Neural progenitor cell (in vitro differentiated cells): ENCODE results near the gene CHRNA1. TPM values are rescaled to one million over a fixed set of nuclear protein-coding genes. Genes with fewer than 3 reads are reported as not detected.

Experiments
- DNase-seq: peaks from one replicate; pipeline ENCODE4 v3.0.0-alpha.2; 2016; ENCODE audit warnings: low spot score
- H2AFZ ChIP-seq: fragments of 200-600 bp; sonication (generic); replicated peaks from 2 replicates; pipeline ENCODE4 v1.6.1; 2016; ENCODE audit warnings: antibody characterized with exemption
- H3F3A ChIP-seq: fragments of 200-600 bp; sonication (generic); 2 replicates; pipeline ENCODE4 v1.6.1; 2016; ENCODE audit warnings: antibody characterized with exemption, low read depth
- H3K27ac ChIP-seq: fragments of 200-600 bp; sonication (generic); 2 replicates; pipeline ENCODE4 v1.5.1; 2016; ENCODE audit warnings: mild to moderate bottlenecking
- H3K27me3 ChIP-seq: fragments of 200-600 bp; sonication (generic); 2 replicates; pipeline ENCODE4 v1.6.1; 2016; ENCODE audit warnings: mild to moderate bottlenecking, moderate library complexity
- H3K36me3 ChIP-seq: fragments of 200-600 bp; sonication (generic); 2 replicates; pipeline ENCODE4 v1.5.1; 2016
- H3K4me1 ChIP-seq: fragments of 200-600 bp; sonication (generic); 2 replicates; pipeline ENCODE4 v1.6.1; 2016; ENCODE audit warnings: mixed run types
- H3K4me2 ChIP-seq: fragments of 200-600 bp; sonication (generic); 2 replicates; pipeline ENCODE4 v1.6.1; 2016
- H3K4me3 ChIP-seq: fragments of 200-600 bp; sonication (generic); 2 replicates; pipeline ENCODE4 v1.5.1; 2016
- H3K79me2 ChIP-seq: fragments of 200-600 bp; sonication (generic); 2 replicates; pipeline ENCODE4 v1.6.1; 2016; ENCODE audit warnings: low read depth
- H3K9ac ChIP-seq: fragments of 200-600 bp; sonication (generic); 2 replicates; pipeline ENCODE4 v1.6.1; 2016
- H3K9me3 ChIP-seq: fragments of 200-600 bp; sonication (generic); 2 replicates; pipeline ENCODE4 v1.5.1; 2016; ENCODE audit warnings: low read depth
- H4K20me1 ChIP-seq: fragments of 200-600 bp; sonication (generic); 2 replicates; pipeline ENCODE4 v1.6.1; 2016; ENCODE audit warnings: low read depth
- H3K27ac Mint-ChIP-seq: 3 replicates; pipeline ENCODE4 v1.8.0; 2021; ENCODE audit warnings: mixed read lengths
- H3K27me3 Mint-ChIP-seq: 2 replicates; pipeline ENCODE4 v1.8.0; 2022; ENCODE audit warnings: low read depth, mild to moderate bottlenecking, inconsistent platforms, moderate library complexity, mixed read lengths; ENCODE audit not compliant: insufficient read depth
- H3K36me3 Mint-ChIP-seq: 3 replicates; pipeline ENCODE4 v1.8.0; 2021; ENCODE audit warnings: mixed read lengths
- H3K4me1 Mint-ChIP-seq: 3 replicates; pipeline ENCODE4 v1.8.0; 2021; ENCODE audit warnings: mixed read lengths
- H3K4me3 Mint-ChIP-seq: 3 replicates; pipeline ENCODE4 v1.8.0; 2021; ENCODE audit warnings: mild to moderate bottlenecking, moderate library complexity, mixed read lengths
- H3K9me3 Mint-ChIP-seq: 3 replicates; pipeline ENCODE4 v1.8.0; 2020; ENCODE audit warnings: mixed read lengths
- EZH2 ChIP-seq: fragments of 200-600 bp; sonication (generic); IDR thresholded peaks from 2 replicates; pipeline ENCODE4 v1.6.1; 2017; ENCODE audit warnings: antibody characterized with exemption, mild to moderate bottlenecking, moderate library complexity
- EZH2phosphoT487 ChIP-seq: fragments of 200-600 bp; sonication (generic); IDR thresholded peaks from 2 replicates; pipeline ENCODE4 v1.6.1; 2017; ENCODE audit warnings: antibody characterized with exemption
- total RNA-seq: library from RNA; depleted of rRNA; stranded (reverse); fragments of >200 nt; gene quantifications from 2 replicates; pipeline ENCODE4 v1.2.3, GENCODE V29; 2015; ENCODE audit warnings: low replicate concordance
- TF ChIP-seq, protein P1 (sequence below): fragments of 200-600 bp; sonication (generic); IDR thresholded peaks from 2 replicates; pipeline ENCODE4 v1.5.1; 2017; ENCODE audit warnings: antibody characterized with exemption, mild to moderate bottlenecking

CHRNA1 gene
- total RNA-seq, 1 donor from 2014 or later: 0.11 TPM

DNA sequence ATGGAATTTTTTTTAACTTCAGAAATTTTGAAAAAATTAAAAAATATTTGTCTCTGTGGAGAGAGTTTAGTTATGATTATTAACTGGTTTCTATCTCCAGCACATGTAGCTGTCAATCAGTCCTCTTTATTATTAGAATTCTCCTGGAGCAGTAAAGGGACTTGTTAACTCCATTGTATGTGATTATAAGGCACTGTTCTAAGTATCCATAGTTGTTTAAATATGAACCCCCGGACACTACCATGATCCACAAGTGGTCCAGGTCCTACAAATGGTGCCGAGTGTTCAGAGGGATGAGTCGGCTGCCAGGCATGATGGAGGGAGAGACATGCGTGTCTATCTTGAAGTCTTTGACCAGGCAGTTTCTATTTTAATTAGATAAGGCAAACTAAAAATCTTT, 492 bp downstream of the CHRNA1 start:
- no peak overlapping the region for H2AFZ ChIP-seq
- no peak overlapping the region for H3K4me3 ChIP-seq
- H3K4me2 ChIP-seq: no peak overlapping the region
- TF ChIP-seq, protein P1, sequence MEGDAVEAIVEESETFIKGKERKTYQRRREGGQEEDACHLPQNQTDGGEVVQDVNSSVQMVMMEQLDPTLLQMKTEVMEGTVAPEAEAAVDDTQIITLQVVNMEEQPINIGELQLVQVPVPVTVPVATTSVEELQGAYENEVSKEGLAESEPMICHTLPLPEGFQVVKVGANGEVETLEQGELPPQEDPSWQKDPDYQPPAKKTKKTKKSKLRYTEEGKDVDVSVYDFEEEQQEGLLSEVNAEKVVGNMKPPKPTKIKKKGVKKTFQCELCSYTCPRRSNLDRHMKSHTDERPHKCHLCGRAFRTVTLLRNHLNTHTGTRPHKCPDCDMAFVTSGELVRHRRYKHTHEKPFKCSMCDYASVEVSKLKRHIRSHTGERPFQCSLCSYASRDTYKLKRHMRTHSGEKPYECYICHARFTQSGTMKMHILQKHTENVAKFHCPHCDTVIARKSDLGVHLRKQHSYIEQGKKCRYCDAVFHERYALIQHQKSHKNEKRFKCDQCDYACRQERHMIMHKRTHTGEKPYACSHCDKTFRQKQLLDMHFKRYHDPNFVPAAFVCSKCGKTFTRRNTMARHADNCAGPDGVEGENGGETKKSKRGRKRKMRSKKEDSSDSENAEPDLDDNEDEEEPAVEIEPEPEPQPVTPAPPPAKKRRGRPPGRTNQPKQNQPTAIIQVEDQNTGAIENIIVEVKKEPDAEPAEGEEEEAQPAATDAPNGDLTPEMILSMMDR: no peak
- no peak for TF ChIP-seq EZH2phosphoT487
- peaks cover 7% of the 10 kb centered on the region for H3K27me3 Mint-ChIP-seq
- H3K4me1 Mint-ChIP-seq: peaks cover 19% of the 10 kb centered on the region
- no peak overlapping the region for H3K9ac ChIP-seq
- no peaks in the 10 kb centered on the region for H3K36me3 ChIP-seq
- no peaks in the 10 kb centered on the region for H3K9me3 Mint-ChIP-seq
- DNase-seq: no peak
- peaks cover 10% of the 10 kb centered on the region for H3F3A ChIP-seq
- H4K20me1 ChIP-seq: no peaks in the 10 kb centered on the region
- no peak overlapping the region for H3K27ac Mint-ChIP-seq
- no peaks in the 10 kb centered on the region for H3K9me3 ChIP-seq
- no peak overlapping the region for H3K27ac ChIP-seq
- no peaks in the 10 kb centered on the region for H3K36me3 Mint-ChIP-seq
- peaks cover 11% of the 10 kb centered on the region for H3K4me1 ChIP-seq
- no peak overlapping the region for H3K4me3 Mint-ChIP-seq
- H3K27me3 ChIP-seq: no peaks in the 10 kb centered on the region
- H3K79me2 ChIP-seq: no peaks in the 10 kb centered on the region

DNA sequence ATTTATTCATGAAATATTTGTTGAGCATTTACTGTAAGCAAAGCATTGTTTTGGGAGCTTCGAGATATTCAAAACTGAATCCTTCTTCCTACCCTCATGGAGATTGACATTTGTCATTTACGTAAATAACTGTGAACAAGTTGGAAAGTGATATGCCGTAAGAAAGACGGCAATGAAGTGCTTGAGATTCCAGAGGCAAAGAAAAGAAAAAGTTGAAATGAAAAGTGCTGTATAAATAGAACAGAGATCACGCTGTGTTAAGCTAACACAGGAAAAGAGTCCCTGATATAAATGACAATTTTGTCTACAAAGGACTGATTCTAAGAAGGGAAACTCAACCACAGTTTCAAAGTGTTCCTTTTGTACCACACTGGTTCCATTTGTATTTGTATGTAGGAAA, 1.8 kb downstream of the CHRNA1 start:
- Mint-ChIP-seq H3K27ac (no peak overlapping the region), H3K4me1 (peaks cover 13% of the 10 kb centered on the region), H3K4me3 (no peak overlapping the region), H3K9me3 (no peaks in the 10 kb centered on the region), H3K36me3 (no peaks in the 10 kb centered on the region), H3K27me3 (peaks cover 2% of the 10 kb centered on the region)
- Histone ChIP-seq H3K36me3 (no peaks in the 10 kb centered on the region), H3K4me1 (peaks cover 5% of the 10 kb centered on the region), H3K4me3 (no peak overlapping the region), H3K79me2 (no peaks in the 10 kb centered on the region), H3K27me3 (no peaks in the 10 kb centered on the region), H3F3A (peaks cover 2% of the 10 kb centered on the region), H3K27ac (no peak overlapping the region), H3K9me3 (no peaks in the 10 kb centered on the region), H3K4me2 (no peak overlapping the region), H2AFZ (no peak overlapping the region), H3K9ac (no peak overlapping the region), H4K20me1 (no peaks in the 10 kb centered on the region)
- TF ChIP-seq, protein P1: no peak
- TF ChIP-seq EZH2 (no peak), EZH2phosphoT487 (no peak)
- DNase-seq: no peak

DNA sequence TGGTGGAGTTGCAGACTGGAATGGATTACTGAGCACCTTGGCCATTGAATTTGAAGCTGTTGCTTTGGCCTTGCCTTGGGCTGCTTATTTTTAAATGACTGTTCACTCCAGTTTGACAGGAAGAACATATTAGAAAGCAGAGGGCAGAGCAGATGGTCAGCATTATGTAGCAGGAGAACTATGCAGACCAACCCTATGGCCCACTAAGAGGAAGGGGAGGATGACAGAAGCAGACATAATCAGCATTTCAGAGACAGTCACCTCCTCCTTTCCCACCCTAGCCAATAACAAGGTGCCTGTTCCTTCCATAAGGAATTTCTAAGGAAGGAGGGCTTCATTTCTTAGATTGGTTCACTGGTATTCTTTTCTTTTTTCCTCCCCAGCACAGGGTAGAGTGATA, 2.4 kb downstream of the CHRNA1 start:
- Mint-ChIP-seq H3K27ac (no peak overlapping the region), H3K4me3 (no peak overlapping the region)

More for the DNA sequence above, 2.4 kb downstream of the CHRNA1 start:
- Histone ChIP-seq H3F3A (no peaks in the 10 kb centered on the region), H3K27ac (no peak overlapping the region), H3K4me1 (peaks cover 5% of the 10 kb centered on the region), H3K36me3 (no peaks in the 10 kb centered on the region), H3K79me2 (no peaks in the 10 kb centered on the region), H3K9ac (no peak overlapping the region), H3K4me2 (no peak overlapping the region), H3K27me3 (no peaks in the 10 kb centered on the region), H3K4me3 (no peak overlapping the region), H4K20me1 (no peaks in the 10 kb centered on the region), H2AFZ (no peak overlapping the region), H3K9me3 (no peaks in the 10 kb centered on the region)
- Mint-ChIP-seq H3K4me1 (peaks cover 13% of the 10 kb centered on the region), H3K9me3 (no peaks in the 10 kb centered on the region), H3K36me3 (no peaks in the 10 kb centered on the region), H3K27me3 (peaks cover 2% of the 10 kb centered on the region)
- TF ChIP-seq EZH2phosphoT487: no peak
- no peak for TF ChIP-seq EZH2
- TF ChIP-seq, protein P1: no peak
- no peak for DNase-seq
